HuH-7 (cell line): ENCODE measurements around the gene UGT1A4.
"Not testable (repeated sequence)": the region's sequence is repeated elsewhere in the genome, so short reads cannot be mapped to it uniquely, and the experiment has no call there.

ENCODE experiments used
- DNase-seq: peaks from one replicate; pipeline ENCODE4 v3.0.0; 2011; ENCODE audit warnings: low spot score

The UGT1A4 gene

DNA sequence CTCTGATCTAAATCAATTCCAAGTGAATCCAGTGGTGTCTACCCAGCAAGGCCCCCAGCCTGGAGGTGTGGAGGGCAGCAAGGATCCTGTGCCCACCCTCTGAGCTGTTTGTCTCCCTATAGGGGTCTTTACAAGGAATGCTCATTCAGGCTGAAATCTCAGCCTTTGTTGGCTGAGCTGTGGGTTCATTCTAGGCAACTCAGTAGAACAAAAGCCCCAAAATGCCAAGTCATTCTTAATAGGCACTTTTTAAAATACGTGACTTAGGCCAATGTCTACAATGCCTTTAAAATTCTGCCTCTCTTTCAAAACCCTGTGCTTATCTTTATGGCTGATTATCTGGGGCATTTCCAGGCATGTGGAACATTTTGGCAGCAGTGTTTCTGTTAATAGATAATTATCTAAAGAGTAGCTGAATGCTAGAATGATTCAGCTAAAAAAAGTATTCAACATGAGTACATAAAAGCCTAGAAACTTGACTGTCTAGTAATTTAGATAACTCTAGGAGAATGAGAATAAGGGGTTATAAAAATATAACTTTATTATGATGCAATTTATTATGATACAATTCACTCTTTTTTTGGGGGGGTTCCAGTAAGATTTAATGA is 18.4 kb upstream of the UGT1A4 start:
- peak; percentile 20 for DNase-seq

- DNase-seq, result not testable (repeated sequence)
These were observed 17.7 kb upstream of the UGT1A4 start for GRCh38 chr2:233700842-233701241.

GRCh38 chr2:233702238-233702637 is 16.3 kb upstream of the UGT1A4 start:
- DNase-seq, result no peak

DNA sequence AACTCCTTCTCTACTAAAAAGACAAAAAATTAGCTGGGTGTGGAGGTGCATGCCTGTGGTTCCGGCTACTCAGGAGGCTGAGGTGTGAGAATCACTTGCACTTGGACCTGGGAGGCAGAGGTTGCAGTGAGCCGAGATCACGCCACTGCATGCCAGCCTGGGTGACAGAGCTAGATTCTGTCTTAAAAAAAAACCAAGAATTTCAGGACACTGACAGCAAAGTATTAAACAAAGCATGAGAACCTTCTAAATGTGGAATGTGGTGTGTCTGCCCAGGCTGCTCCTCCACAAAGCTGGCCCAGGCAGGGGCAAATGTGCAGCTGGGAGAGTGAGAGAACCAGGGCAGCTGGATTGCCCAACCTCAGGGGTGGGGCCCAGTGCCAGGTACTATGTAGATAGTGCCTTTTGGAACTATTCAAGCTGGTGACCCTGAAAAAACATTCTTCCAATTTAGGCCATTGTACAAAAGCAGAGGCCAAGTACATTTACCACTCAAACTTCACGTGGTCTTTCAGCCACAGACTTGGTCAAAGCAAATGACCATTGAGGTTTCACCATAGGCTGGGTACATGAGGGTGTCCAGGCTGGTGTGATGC is 12.5 kb upstream of the UGT1A4 start:
- no peak for DNase-seq

- DNase-seq, result no peak
These were observed 11.8 kb upstream of the UGT1A4 start for GRCh38 chr2:233706720-233707119.

DNA sequence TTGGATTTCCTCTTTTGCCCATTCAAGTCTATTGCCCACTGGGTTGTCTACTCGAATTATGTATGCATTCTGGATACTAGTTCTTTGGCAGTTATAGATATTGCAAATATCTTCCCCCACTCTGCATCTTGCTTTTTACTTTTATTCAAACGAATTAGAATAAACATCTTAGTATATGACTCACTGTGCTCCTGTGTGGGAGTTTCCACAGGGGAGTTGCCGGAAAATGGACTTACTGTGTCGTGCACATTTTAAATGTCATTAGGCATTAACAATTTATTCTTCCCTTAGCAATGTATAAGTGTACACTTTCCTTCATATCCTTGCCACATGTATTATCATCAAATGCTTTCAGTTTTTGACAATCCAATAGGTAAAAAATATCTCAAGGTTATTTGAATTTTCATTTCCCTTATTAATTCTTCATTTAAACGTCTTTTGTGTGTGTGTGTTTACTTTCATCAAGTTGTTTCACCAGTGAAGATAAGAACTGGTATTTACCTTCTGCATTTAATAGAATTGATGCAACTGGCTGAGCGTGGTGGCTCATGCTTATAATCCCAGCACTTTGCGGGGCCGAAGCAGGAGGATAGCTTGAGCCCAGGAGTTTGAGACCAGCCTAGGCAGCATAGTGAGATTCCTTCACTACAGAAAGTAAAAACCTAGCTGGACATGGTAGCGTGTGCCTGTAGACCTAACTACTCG is 10.4 kb upstream of the UGT1A4 start:
- DNase-seq, result no peak

GRCh38 chr2:233708942-233709341 is 9.6 kb upstream of the UGT1A4 start:
- DNase-seq, result no peak

DNA sequence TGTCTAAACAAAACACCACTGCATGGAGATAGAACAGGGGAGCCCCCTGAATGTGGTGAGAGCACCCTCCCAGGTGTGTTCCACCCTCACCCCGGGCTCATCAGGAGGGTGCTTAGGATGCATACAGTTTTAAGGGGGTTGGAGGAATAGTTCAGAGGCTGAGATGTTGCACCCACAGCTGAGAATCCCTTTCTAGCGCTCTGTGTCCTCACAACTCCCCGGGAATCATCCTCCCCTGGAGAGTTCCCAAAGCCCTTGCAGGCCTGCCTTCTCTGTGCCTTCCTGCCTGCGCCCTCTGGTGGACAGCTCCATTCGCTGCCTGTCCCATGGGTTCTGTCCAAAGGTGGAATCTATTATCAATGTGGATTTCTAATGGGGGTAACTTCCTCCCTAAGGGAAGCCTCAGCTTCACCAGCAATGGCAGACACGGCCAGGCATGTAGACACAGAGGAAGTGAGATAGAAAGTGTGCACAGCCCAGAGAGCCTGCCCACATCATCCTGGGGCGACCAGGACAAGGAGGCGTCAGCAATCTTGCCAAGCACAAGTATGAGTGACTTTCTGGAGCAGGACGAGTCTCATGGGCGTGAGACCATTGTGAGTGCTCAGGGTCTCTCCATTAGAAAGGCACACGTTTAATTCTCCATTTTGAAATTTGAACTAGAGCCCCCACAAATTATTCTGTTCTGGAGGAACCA is 7.1 kb upstream of the UGT1A4 start:
- peak; percentile 70 for DNase-seq

GRCh38 chr2:233712611-233713261 is 5.8 kb upstream of the UGT1A4 start, which contains the start of gene UGT1A5:
TSS of gene UGT1A5 (plus strand) at chr2:233712907. CDS start at chr2:233712992, 85 bp downstream.
- no peak for DNase-seq

DNA sequence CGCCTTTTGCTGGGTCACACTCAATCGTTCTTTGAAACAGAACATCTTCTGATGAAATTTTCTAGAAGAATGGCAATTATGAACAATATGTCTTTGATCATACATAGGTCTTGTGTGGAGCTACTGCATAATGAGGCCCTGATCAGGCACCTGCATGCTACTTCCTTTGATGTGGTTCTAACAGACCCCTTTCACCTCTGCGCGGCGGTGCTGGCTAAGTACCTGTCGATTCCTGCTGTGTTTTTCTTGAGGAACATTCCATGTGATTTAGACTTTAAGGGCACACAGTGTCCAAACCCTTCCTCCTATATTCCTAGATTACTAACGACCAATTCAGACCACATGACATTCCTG is 5.3 kb upstream of the UGT1A4 start:
- no peak for DNase-seq

DNA sequence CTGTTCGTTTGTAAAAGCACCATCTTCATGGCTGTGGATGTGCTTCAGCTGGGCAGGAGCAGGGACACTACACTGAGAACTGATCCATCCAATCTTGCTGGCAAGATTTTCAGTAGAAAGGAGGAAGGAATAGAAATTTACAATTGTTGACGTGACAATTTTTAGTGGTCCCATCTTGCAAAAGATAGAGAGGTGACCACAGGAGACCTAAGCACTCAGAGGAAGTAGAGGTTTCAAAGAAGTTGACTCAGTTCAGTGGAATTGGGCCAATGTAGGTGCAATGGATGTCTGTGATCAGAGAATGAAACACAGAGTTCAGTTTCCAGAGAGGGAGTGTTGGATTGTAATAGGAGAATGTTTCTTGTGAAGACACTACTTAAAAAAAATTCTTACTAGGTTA is 4.4 kb upstream of the UGT1A4 start:
- DNase-seq, result no peak

GRCh38 chr2:233728723-233729301 is 10.3 kb downstream of the UGT1A4 start, which contains the start of gene UGT1A3:
TSS of gene UGT1A3 (plus strand) at chr2:233729042. CDS start at chr2:233729127, 85 bp downstream.
- DNase-seq, result peak; percentile 26

DNA sequence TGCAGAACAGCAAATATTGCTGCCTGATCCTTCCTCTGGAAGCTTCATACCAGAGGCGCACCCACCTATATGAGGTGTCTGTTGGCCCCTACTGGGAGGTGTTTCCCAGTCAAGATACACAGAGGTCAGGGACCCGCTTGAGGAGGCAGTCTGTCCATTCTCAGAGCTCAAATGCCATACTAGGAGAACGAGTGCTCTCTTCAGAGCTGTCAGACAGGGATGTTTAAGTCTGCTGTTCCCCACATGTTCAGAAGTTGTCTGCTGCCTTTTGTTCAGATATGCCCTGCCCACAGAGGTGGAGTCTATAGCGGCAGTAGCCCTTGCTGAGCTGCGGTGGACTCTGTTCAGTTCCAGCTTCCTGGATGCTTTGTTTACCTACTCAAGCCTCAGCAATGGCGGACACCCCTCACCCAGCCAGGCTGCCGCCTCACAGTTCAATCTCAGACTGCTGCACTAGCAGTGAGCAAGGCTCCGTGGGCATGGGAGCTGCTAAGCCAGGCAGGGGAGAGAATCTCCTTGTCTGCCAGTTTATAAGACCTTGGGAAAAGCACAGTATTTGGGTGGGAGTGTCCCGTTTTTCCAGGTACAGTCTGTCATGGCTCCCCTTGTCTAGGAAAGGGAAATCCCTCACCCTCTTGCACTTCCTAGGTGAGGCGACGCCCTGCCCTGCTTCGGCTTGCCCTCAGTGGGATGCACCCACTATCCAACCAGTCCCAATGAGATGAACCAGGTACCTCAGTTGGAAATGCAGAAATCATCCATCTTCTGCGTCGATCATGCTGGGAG is 18.5 kb downstream of the UGT1A4 start:
- peak; percentile 29 for DNase-seq

GRCh38 chr2:233740870-233741269 is 22.3 kb downstream of the UGT1A4 start:
- DNase-seq, result no peak

- no peak for DNase-seq
These were observed 25.1 kb downstream of the UGT1A4 start for GRCh38 chr2:233743464-233744259.

- peak; percentile 77 for DNase-seq
These were observed 26.7 kb downstream of the UGT1A4 start for GRCh38 chr2:233745073-233745755.

- not testable (repeated sequence) for DNase-seq
These were observed 27.3 kb downstream of the UGT1A4 start for GRCh38 chr2:233745838-233746237.

DNA sequence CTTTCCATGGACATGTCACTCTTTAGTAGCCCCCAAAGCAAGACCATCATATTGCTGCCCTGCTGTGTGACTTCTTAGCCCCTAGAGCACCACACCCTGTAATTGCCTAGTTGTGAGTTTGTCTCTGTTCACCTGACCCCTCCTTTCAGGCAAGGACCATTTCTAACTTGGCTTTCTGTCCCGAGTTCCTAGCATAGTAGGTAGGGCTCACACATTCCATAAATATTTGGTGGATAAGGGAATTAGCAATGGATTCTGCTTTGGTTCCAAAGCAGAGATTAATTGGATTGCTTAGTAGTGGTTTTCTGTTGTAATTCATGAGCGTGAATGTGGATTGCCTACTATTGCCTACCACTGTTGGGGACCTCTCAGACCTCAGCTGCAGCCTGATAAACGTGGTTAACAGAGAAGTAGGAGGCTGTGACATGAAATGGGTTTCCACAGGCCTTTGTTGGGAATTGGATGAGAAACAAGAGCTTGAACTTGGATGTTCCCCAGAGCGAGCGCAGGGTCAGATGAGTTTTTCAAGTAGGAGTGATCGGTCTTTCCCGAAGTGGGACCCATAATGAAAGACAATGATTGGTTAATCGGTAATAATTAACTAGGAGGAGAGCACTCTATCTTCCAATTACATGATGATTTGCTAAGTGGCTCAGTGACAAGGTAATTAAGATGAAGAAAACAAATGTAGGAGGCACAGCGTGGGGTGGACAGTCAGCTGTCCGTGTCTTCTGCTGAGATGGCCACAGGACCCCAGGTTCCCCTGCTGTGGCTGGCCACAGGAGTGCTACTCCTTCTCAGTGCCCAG is 28.1 kb downstream of the UGT1A4 start:
- no peak for DNase-seq

DNA sequence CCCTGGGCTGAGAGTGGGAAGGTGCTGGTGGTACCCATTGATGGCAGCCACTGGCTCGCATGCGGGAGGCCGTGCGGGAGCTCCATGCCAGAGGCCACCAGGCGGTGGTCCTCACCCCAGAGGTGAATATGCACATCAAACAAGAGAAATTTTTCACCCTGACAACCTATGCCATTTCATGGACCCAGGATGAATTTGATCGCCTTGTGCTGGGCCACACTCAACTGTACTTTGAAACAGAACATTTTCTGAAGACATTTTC is 28.7 kb downstream of the UGT1A4 start:
- DNase-seq, result no peak
